GM21619 (cell line): Measurements from ENCODE around the gene PLCB4.

ENCODE experiments used
- ATAC-seq: cut with Tn5 transposase; IDR thresholded peaks from one replicate; pipeline ENCODE4 v1.9.1; 2021; ENCODE audit not compliant: unreplicated experiment

Gene PLCB4

DNA sequence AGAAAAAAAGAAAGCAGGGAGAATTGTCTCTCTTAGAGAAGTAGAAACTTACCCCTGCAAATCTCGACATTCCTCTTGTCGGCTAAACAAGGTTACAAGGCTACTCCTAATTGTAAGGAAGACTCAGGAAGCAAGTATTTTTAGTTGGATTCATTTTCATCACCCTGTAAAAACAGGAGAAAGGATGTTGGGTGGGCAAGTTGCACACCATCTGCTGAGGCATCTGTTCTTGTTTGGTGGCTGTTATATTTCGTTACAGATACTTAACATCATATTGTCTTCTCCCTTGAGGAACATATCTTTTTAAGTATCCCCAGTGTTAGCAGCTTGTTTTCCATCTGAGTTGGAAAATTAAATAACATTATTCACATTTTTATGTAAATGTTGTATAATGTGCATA lies 187.5 kb downstream of the PLCB4 start:
- ATAC-seq: no peak

DNA sequence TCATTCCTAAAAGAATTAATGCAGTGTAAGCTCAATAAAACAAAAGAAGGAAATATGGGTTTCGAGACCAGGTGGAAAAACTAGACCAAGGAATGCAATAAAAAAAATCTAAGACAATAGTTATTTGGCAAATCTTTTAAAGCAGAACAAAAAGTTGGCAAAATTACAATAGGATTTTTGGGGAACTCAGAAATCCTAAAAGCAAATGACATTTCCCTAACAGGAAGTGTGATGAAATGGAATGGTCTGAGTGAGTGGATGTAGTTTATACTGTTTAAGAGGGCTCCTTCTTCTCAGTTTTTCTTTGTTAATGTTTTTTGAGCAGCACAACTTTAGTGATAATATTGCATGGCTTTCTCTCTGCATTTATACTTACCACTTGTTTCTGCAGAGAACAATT lies 190.0 kb downstream of the PLCB4 start:
- ATAC-seq: no peak

DNA sequence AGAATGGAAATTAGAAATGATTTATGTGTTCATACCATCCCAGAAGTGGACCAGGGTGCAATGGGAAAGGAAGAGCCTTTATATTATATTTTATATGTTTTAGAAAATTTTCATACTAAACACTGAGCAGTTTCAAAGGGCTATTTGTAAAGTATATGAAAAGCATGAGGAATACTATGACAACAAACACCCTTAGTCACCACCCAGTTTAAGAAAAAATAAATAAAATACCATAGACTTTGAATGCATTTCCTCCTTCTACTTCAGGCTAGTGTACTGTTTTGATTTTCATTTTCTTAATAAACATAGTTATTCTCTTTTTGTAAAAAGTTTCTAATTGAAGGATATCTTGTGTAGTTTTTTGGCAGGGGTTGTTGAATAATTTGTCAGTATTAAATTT lies 191.1 kb downstream of the PLCB4 start:
- no peak for ATAC-seq

DNA sequence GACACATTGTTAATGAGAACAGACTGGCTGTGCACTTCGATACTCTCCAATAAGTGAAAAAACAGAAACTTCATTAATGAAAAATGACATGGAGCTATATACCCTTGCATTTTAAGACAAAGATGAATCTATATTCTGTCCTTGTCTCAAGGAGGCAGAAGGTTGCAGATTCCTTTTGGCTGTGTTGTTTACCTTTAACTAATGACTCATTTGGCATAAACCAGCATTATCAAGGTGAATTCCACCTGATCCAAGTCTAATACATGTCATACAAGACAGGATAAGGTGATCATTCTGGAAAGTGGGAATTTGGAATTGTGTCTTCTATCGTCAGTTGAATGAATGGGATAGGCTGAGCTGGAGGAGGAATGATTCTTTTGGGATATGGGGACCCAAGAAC lies 192.9 kb downstream of the PLCB4 start:
- no peak for ATAC-seq

DNA sequence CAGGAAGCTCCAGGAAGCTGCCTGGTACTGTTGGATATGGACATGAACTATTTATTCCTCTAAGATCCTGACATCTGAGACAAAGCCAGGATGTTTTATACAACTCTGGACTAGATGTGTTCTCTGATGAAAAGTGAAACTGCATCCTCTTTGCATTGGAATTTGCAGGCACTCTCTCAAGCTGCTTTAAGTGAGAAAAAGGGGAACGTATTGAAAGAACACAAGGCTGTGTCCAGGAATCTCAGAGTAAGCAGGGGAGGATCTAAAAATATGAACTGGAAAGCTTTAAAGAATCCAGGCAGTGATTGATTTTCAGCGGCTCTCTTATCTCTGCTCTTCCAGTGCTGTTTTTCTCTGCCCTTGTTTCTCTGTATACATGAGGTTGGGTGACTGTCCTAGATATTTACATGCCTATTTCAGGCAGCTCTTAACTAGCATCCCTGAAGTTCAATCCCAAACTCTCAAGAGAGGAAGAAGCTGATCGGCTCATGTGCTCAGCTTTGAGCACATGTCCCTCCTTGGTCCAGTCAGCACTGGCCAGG lies 193.8 kb downstream of the PLCB4 start:
- no peak for ATAC-seq

DNA sequence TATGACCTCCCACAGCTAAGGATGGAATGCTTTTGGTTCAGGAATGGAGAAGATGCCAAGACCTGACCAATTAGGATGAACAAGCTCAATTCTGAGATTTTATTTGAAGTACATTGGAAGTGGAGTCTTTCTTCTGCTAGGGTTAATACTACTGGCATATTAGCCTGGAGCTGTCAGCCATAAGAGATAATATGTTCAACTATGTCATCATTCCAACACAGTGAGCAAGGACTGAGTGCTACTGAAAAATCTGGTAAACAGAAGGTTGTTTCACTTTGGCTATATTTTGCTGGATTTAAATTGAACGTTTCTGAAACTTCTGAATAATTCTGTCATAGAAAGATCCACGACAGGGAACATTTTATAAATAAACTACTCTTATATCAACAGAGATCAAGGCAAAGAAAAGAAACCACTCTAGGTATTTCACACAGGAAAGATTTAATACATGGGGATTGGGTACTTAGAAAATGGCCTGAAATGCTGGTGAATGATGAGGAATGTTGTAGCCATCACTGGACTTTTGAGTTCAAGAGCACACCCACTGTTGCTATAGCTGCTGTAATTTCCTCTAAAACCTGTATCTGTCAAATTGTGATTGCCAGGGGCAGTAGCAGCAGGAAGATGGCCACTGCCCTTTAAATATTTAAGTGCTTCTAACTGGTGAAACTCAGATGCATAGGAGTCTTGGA lies 200.5 kb downstream of the PLCB4 start:
- no peak for ATAC-seq

DNA sequence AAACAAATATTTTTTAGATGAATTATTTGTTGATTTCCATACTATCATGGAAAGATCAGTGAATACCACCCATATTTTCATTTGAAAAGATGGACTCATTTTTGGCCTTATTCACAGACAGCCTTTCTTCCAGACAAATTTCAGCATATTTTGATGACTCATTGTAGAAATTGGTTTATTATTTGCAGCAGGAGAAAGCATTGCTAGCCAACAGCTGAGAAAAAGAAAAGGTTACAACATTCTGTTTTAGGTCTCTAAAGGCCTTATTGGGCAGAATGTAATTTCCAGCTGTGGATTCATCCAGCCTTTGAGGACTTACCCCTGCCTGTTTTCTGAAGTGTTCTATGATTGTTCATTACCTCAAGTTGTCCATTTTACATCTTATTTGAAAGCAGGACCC lies 201.9 kb downstream of the PLCB4 start:
- no peak for ATAC-seq

DNA sequence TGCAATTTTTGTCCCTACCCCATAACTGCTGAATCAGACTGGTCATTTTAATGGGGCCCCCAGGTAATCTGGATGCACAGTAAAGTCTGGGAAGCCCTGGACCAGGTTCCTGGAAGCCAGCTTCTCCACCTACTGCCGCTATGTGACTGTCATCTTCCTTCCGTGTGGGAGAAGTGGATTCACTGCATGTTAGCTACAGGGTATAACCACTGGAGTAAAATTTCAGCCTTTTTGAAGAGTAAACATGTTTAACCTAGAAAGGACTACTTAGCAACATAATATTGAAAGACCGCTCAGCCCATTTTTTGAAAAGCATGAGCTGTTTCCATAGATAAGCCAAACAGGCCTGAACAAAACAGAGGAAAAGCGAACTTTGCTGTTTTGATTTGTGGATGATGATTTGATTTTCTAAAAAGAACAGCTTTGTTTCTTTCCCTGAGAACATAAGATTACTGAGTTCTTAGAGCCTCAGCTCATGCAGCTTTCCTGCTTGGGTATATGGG lies 208.1 kb downstream of the PLCB4 start:
- no peak for ATAC-seq

DNA sequence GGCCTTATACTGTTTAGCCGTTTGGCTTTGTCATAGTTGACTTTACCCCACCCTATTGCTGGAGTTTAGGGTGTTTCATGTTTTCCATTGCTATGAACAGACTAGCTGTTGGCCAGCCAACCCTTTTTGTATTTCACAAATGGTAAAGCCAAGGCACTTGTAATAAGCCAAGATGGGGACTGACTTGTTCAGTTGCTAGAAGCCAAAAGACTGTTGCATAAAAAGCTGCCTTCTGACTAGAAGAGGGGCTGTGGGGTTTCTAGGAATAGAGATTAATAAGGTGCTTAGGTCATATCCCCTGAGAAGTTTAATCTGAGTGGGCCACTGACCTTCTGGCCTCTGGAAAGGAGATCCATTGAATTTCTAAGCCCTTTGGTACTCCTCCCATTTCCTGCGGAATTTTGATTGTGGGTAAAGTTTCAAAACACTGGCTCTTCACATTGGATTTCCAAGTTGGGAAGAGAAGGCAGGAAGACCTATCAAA lies 211.1 kb downstream of the PLCB4 start:
- ATAC-seq: no peak

DNA sequence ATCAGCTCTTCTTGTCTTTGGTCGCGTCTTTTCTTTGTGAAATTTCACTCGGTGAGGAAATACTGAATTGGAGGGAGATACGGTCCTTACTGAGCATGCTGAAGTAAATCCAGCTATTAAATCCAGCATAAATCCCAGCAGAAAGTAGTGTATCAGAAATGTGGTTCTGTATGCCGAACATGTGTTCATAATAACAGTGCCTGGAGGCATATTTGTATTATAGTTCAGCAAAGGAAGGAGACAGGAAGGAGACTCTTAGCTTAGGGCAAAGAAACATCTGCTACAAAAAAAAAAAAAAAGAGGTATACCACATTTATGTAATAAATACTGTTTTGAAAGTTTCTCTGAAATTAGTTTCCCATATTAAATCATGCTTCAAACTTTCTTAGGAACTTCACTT lies 211.8 kb downstream of the PLCB4 start:
- ATAC-seq: no peak

DNA sequence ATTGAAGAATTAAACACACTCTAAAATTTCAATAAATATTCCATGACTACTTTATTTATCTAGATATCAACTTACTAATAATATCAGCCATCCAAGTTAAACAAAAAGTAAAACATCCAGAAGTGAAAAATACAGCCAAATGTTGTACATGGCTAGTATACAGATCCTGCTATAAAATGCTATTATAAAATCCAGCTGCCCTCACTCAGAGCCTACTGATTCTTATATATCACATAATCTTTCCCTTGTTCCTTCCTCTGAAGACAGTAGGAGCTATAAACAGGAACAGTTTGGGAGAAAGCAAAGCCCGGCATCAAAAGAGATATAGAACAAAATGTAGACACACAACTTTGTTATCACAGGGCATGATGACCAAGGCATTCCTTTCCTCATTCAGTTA lies 212.9 kb downstream of the PLCB4 start:
- no peak for ATAC-seq

DNA sequence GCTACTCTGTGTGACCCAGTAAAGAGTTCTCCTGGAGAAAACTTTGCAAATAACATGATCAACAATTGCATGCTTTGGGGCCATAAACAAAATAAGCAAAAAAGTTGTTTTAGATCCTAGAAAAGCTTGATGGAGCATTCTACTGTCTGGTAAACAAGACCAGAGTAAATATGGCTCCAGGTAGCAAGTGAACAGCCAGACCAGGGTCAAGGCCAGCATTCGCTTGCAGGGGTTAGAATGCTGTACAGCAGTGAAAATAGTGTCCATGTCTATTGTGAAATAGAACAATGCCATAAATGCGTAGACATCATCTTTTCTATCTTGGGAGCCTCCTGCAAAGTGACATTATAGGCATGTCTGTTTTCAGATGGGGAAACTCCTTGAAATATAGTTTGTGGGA lies 216.7 kb downstream of the PLCB4 start:
- no peak for ATAC-seq

DNA sequence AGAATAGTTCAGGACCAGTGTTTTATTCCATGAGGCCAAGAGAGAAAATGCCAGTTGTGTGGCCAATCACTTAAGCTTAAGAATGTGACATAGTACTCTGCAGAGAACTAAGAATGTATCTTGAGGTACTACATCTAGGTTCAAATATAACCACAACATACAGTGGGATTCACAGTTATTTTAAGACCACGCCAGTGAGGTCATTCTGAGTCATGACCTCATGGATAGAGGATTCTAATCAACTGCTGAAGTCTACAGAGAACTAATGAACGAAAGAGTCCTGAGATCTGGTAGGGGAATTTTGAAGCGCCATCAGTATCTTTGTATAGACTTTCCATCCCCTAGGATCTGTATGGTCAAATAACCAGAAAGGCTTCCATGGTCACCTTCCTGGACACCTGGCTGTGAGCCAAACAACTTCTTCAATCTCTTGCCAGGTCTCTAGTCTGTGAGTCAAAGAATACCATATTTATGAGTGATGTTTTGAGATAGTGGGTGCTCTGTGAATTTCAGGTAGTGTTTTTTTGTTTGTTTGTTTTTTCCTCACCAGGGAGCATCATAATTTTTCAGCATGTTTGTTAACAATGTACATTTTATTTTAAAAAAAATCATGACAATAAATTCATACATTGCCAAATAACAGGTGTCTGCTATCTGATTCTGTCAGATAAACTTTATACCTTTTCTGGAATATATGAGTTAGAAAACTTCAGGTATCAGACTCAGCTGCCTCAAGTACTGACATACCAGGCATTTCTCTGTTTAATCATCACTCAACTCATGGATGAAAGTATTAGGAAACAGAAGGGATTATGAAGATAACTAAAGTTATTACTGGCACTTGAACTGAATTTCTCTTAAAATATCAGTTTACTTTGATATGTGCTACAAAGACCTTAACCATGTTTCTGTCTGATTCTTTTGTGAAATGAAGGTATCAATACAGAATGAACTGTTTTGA lies 217.9 kb downstream of the PLCB4 start:
- ATAC-seq: no peak

DNA sequence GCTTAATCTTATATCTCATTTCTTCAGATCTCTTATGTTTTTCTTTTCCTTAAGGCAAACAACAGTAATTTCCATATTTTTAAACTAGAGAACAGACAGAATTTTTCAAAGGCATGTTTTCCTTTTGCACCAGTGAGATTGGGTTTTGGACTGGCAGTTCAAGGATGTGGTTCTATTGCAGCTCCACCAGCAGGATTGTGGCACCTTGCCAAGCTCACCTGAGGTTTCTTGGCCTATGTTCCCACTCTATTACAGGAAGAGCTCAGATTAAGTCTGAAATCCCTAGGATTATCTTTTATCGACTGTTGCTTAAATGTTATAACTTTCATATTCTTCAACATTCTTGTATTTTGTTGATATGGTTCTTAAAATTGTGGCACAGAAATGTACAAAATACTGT lies 218.9 kb downstream of the PLCB4 start:
- ATAC-seq: no peak

DNA sequence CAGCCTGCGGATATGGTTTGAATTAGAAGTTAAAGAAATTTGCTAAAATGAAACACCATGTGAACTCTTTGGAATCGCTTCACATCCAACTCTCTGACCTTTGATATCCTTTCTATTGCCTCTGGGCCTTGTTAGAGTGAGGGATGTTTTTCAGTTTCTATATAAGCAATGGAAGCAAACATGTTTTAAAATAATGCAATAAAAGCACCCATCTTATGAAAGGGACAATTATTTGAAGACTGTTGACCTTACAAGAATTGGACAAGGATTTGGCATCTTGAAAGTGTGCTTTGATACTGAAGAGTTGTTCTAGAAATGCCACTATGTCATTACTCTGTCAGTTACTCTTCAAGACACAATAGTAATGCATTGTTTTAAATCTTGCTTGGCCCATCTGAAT lies 221.4 kb downstream of the PLCB4 start:
- no peak for ATAC-seq

DNA sequence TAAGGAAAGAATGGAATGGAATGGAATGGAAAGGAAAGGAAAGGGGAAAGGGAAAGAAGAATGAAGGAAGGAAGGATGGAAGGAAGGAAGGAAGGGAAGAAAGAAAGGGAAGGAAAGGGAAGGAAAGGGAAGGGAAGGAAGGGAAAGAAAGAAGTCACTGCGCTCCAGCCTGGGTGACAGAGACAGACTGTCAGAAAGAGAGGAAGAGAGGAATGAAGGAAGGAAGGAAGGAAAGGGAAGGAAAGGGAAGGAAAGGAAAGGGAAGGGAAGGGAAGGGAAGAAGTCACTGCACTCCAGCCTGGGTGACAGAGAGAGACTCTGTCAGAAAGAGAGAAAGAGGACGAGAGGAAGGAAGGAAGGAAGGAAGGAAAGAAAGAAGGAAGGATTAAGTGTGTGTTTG lies 224.3 kb downstream of the PLCB4 start:
- ATAC-seq: no peak

DNA sequence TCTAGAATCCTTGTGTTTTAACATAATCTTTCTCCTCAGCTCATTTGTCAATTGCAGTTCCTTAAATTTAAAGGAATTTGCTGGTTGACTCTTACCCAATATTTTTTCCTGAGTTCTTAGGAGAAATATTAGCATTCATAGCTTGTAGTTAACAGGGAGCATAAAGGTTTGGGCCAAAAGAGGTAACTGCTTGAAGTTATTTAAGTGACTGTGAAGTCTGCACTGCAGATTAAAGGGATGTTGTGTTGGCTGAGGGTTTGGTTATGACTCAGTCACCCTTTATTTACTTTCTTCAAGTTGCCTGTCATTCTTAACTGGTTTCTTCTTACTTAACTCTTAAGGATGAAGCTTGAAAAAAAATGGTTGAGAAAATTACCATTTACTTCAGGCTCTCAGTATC lies 225.2 kb downstream of the PLCB4 start:
- ATAC-seq: no peak

DNA sequence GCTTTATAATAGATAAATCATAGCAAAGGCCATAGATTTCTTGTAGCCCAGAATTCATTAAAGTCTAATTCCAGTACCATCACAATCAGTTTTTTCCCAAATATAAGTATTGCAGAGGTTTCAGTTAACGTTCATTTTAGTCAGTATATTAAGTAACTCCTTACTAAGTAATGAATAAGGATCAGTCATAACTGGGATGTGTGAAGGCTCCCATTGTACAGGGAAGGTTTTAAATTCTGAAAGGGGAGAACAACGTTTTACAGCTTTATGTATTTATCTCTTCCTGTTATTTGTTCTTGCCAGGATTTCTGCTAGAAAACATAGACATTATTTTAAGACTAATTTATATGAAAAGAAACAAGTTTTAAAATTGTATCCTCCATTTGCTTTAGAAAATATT lies 230.0 kb downstream of the PLCB4 start:
- no peak for ATAC-seq

DNA sequence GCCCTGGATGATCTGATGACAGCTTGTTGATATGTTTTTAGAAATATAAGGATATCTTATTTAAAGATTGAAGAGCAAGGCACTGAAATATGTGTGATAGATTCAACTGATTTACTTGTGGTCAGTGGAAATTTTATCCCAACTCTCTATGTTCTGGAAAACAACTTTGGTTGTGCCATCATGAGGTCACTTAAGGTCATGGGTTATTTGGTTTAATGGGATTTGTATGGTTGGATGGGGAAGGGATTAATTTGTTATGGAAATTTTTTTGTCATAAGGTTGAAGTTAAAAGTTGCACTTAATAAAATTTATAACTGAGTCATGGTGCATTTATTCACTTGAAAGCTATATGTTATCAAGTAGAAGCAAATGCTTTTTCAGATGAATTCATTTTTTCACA lies 231.2 kb downstream of the PLCB4 start:
- ATAC-seq: no peak

DNA sequence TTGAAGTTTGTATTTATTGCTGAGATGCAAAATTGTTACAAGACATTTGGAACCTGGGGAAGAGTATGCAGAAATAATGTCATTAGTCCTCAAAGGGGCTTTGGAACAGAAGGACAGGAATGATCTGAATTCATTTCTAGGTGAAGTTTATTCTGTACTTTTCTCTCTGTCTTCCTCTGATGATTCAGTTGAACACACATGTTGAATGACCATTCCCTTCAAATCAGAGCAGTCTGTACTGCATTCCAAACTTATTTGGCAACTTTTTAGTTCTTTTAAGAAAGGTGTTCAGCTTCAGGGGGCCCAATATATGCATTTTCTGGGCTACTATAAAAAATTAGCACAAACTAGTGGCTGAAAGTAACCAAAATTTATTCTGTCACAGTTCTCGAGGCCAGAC lies 231.6 kb downstream of the PLCB4 start:
- no peak for ATAC-seq

DNA sequence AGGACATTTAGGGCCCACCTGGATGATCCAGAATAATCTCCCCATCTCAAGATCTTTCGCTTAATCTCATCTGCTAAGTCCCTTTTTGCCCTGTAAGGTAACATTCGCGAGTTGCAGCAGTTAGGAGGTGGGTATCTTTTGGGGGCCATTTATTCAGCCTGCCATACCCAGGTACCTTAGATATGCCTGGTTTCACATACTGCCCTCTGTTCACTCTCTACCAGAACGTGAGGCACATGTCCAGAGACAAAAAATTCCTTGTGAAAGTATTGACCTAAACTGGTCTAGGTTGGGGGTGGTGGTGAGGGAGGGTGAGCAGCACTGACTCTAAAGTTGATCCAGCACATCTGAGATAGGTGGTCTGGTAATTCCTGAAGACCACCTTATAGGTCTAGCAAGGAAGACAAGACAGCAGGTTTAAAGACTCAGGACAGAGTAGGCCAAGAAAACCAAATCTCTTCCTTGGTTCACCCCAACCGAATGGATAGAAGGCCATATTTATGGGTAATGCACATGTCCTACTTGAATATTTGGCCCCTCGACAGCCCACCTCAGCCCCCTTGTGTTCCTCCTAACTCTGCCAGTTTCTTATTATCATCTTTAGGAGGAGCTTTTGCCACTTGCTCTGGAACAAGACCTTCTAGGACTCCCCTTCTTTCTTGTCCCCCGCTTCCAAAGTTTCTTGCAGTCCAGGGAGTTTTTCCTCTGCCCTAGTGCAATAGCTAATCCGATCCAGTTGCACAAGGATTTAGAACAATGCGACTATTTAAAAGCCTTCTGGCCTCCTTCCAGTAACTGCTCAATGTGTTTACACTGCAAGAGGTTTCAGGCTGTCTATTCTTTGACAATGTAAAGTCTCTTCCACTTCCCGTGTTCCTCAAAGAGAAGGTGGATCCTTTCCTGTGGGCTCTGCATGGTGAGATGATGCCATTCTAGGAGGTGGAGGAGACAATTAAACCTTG lies 232.5 kb downstream of the PLCB4 start:
- no peak for ATAC-seq
